Activated CD4-positive, alpha-beta T cell treated with anti-CD3 and anti-CD28 coated beads, Interleukin-2, amount 50 U/mL, for 24 hours (primary cell): Measurements from ENCODE around the gene PHACTR3.

ENCODE experiments used
- DNase-seq, 2 donors: peaks; one replicate each; pipeline ENCODE4 v3.0.0-alpha.2; 2020; ENCODE audit warnings: low read depth in 1 of 2, low spot score in 1 of 2

Gene PHACTR3

GRCh38 chr20:59645271-59645670, 40.9 kb downstream of the PHACTR3 start:
- DNase-seq, result no peak

GRCh38 chr20:59645761-59646171, 41.4 kb downstream of the PHACTR3 start:
- no peak for DNase-seq

DNA sequence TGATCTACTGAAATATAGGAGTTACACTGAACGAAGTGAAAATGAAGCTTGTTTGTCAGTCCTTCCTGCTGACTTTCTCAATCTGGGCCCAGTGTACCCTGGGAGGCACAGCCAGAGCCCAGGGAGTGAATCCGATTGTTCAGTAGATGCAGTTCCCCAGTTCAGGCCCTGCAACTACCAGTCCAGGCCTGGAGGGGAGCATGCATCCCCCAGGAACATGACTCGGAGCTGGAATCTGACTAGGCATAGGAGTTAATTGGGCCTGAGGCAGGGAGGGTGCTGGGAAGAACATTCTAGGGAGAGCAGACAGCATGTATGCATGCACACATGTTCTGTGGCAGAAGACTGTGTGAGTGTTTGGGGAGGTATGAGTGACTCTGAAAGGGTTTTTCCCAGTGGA, 42.1 kb downstream of the PHACTR3 start:
- DNase-seq, result no peak

DNA sequence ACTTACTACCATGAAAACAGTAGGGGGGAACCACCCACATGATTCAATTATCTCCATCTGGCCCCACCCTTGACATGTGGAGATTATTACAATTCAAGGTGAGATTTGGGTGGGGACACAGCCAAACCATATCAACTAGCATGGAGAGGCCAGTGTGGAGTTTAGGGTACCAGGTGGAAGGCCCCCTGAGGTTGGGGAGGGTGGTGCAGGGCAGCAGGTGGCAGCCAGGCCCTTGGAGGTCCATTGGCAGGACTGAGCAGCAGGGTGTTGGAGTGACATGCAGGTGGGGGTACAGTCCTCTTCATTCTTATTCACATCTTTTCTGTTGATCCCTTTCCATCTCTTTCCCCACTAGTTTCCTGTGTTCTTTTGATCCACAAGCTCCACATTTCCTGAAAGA, 42.9 kb downstream of the PHACTR3 start:
- no peak for DNase-seq

DNA sequence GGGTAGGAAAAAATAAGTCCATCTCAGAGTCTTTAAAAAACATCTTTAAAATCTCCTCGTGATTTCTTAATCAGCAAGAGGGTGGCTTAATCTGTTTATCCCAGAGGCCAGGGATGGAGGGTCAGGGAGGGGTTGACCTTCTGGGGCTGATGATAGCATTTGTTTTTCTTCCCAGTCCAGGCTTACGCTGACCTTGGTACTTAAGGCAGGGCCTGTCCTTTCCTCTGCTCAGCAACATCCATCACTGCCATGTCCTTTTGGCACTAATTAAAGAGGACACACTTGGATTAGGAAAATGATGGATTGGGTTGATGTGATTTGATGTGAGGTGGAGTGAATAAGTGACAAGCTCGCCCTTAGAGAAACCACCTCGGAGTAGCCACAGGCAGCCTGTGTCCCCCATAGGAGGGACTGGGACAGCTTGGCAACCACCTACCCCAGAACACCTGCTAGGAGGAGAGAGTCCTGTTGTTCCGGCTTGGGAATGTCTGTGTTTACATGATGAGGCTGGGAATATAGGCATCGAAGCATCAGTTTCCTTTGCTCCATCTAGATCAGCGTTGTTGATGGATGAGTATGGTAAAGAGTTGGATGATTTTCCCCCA, 44.2 kb downstream of the PHACTR3 start:
- no peak for DNase-seq

- DNase-seq, result no peak
Observed at GRCh38 chr20:59650418-59650817, 46.1 kb downstream of the PHACTR3 start.

- no peak for DNase-seq
Observed at GRCh38 chr20:59652381-59652780, 48.0 kb downstream of the PHACTR3 start.

DNA sequence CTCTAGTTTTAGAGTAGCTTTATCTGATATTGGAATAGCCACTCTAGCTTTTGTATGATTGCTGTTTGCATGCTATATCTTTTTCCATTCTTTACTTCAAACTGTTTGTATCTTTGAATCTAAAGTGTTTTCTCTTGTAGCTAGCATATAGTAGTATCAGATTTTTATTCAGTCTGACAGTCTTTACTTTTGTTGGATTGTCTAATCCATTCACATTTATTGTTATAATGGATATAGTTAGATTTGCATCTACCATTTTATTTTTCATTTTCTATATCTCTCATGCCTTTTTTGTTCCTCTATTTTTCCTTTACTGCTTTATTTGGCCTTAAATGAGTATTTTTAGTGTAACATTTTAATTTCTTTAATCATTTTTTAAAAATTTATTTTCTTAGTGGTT, 52.1 kb downstream of the PHACTR3 start:
- DNase-seq, result no peak

GRCh38 chr20:59657459-59658046, 53.2 kb downstream of the PHACTR3 start:
- DNase-seq, result no peak

- DNase-seq, result no peak
Observed at GRCh38 chr20:59660471-59660870, 56.1 kb downstream of the PHACTR3 start.

- no peak for DNase-seq
Observed at GRCh38 chr20:59661153-59661552, 56.8 kb downstream of the PHACTR3 start.

GRCh38 chr20:59661621-59662020, 57.3 kb downstream of the PHACTR3 start:
- no peak for DNase-seq

GRCh38 chr20:59662161-59662560, 57.8 kb downstream of the PHACTR3 start:
- DNase-seq, result no peak

DNA sequence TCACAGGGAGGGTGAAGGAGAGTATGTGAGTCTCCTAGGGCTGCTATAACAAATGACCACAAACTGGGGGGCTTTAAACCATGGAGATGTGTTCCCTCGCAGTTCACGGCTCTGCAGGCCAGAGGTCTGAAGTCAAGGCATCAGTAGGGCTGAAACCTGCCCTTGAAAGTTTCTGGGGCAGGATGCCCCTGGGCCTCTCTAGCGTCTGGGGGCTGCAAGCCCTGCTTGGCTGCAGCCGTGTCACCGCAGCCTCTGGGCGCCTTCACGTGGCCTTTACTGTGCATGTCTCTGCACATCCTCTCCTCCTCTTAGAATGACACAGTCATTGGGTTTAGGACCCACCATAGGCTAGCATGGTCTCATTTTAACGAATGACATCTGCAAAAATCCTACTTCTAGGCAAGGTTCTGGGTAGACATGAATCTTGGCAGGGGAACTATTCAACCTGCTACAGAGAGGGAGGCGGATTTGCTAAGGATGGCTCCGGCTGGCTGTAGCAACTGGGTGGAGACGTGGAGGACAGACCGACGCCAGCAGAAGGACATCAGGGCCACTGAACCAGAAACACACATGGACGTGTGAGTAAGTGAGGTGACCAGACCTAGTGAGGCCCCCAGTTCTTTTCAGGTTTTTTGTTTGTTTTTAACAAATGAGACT, 58.6 kb downstream of the PHACTR3 start:
- no peak for DNase-seq

DNA sequence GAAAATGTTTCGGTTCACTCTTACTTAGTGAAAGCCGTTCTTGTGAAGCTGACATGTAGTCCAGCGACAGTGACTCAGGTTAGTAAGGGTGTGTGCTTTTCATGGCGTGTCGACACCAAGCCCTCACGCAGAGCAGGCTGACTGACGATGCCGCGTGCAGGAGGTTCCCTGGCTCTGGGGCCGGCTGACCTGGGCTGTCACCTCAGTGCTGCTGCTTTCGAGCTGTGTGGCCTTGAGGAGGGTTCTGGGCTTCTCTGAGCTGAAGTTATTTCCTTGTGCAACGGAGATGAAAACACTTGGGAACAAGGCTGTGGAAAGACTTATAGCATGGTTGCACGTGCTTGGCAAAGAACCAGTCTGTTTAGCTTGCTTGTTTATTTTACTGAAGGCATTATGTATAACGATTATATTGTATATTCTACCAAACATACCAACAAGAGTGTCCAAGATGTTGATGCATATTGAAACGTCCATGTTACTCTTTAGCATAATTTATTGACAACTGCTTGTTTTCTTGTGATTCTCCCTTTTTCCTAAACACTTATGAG, 59.2 kb downstream of the PHACTR3 start:
- no peak for DNase-seq

DNA sequence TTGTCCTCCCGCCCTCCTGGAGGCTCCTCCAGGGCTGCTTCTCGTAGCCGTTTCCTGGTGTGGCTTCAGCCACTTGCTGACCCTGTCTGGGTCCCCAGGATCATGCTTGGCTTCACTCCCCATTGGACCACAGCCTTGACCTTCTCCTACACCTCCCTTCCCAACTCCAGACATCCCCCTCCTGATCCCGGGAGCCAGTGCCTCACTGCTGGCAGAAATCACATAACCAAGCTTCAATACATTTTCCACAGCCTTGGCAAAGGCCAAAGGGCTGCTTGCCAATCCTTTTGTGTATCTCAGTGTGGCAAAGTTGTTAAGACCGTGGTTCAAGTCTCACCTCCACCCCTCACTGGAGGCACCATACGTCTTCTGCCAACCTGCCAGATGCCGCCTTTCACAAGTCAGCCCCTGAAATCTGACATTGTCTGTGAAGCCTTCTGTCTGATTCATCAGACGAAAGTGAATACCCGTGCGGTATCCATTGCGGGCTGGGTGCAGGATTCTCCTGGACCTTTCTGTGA, 60.1 kb downstream of the PHACTR3 start:
- no peak for DNase-seq

GRCh38 chr20:59665656-59666555, 61.6 kb downstream of the PHACTR3 start:
- DNase-seq, result no peak

DNA sequence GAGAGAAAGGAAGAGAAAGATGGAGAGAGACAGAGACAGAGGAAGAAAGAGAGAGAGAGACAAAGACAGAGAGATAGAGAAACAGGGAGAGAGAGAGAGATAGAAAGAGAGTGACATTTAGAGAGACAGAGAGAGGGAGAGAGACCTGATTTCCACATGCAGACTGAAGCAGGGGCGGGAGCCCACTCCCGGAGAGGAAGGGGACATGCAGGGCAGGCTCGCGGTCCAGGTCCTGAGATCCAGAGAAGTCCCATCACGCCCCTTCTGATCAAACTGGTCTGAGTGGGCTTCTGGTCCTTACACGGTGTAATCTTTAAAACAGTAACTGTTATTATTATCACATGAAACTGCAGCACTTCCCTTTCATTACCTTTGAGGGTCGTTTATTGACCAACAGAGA, 62.2 kb downstream of the PHACTR3 start:
- DNase-seq, result no peak

- DNase-seq, result no peak
Observed at GRCh38 chr20:59667131-59667530, 62.8 kb downstream of the PHACTR3 start.

GRCh38 chr20:59667981-59668515, 63.7 kb downstream of the PHACTR3 start:
- no peak for DNase-seq
